Calu3 (cell line): Measurements from ENCODE around the gene SLC5A6. TPM values are rescaled to one million over a fixed set of nuclear protein-coding genes. Genes with fewer than 3 reads are reported as not detected.
A peak's percentile ranks its signal among the peaks of the same experiment; 100 is the strongest.
"Not testable (repeated sequence)": the region's sequence is repeated elsewhere in the genome, so short reads cannot be mapped to it uniquely, and the experiment has no call there.

Experiments used
- BruUV-seq: library from RNA; stranded (reverse); fragments of 400-500 nt; replicated peaks from 2 replicates; lab custom pipeline; 2021; lab: Mats Ljungman, UMichigan
- CTCF ChIA-PET: fragments of 300-600 bp; sonication (Branson Sonifier 250); formaldehyde crosslinking; loops from one replicate; lab custom pipeline; 2022; ENCODE audit warnings: antibody characterized with exemption; lab: Charles Lee
- DNase-seq: peaks from one replicate; pipeline ENCODE4 v3.0.0; 2022
- H3K27ac Mint-ChIP-seq: one replicate; pipeline ENCODE4 v1.8.0; 2022; ENCODE audit warnings: mixed read lengths; ENCODE audit not compliant: unreplicated experiment
- H3K27me3 Mint-ChIP-seq: one replicate; pipeline ENCODE4 v1.8.0; 2022; ENCODE audit warnings: mixed read lengths; ENCODE audit not compliant: unreplicated experiment
- H3K36me3 Mint-ChIP-seq: one replicate; pipeline ENCODE4 v1.8.0; 2022; ENCODE audit warnings: mild to moderate bottlenecking, moderate library complexity, mixed read lengths; ENCODE audit not compliant: insufficient read depth, unreplicated experiment
- H3K4me1 Mint-ChIP-seq: one replicate; pipeline ENCODE4 v1.8.0; 2022; ENCODE audit warnings: mild to moderate bottlenecking, low read depth, mixed read lengths; ENCODE audit not compliant: unreplicated experiment
- H3K4me3 Mint-ChIP-seq: one replicate; pipeline ENCODE4 v1.8.0; 2022; ENCODE audit warnings: mild to moderate bottlenecking, low read depth, moderate library complexity, mixed read lengths; ENCODE audit not compliant: unreplicated experiment
- H3K9me3 Mint-ChIP-seq: one replicate; pipeline ENCODE4 v1.8.0; 2022; ENCODE audit warnings: low read depth, mixed read lengths; ENCODE audit not compliant: unreplicated experiment
- CTCF ChIP-seq: fragments of 200-600 bp; IDR thresholded peaks from one replicate; pipeline ENCODE4 v1.8.0; 2022; ENCODE audit warnings: antibody characterized with exemption; ENCODE audit not compliant: unreplicated experiment
- intact Hi-C: fragments of 100-400 bp; cut with micrococcal nuclease; formaldehyde crosslinking; loops from one replicate; pipeline ENCODE4 v1.10.0; 2022; ENCODE audit not compliant: unreplicated experiment
- total RNA-seq: library from RNA; stranded (reverse); gene quantifications from 2 replicates; pipeline ENCODE4 v1.2.3, GENCODE V29; 2022

SLC5A6 gene
- total RNA-seq, 1 experiment from 2014 or later = 39.6 TPM

DNA sequence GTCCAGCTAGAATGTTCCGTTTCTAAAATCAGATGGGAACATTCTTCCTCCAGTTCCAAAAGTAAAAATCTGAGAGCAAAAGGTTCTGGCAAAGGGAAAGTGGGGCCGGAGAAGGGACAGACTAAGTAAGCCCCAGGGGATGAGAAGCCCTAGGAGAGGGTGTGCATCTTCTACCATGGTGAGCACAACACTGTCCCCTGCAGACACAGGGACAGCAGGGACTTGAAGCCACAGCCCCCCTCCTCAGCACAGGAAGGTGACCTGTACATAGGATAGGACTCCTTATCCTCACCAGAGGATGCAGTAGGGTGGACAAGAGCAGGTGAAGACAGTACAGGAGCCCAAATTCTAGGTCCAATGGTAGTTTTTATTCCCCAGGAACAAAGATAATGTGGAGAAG, 12.8 kb downstream of the SLC5A6 start:
- H3K27me3 Mint-ChIP-seq = no peaks in the 10 kb centered on the region
- BruUV-seq = no TSS peak
- intact Hi-C loops = no loop called here
- peaks cover 8% of the 10 kb centered on the region for H3K4me1 Mint-ChIP-seq
- H3K27ac Mint-ChIP-seq = no peak overlapping the region
- CTCF ChIA-PET = no interaction called here
- no peaks in the 10 kb centered on the region for H3K9me3 Mint-ChIP-seq
- no peak for TF ChIP-seq CTCF
- no peak for DNase-seq
- no peak overlapping the region for H3K4me3 Mint-ChIP-seq
- H3K36me3 Mint-ChIP-seq = peaks cover 9% of the 10 kb centered on the region

DNA sequence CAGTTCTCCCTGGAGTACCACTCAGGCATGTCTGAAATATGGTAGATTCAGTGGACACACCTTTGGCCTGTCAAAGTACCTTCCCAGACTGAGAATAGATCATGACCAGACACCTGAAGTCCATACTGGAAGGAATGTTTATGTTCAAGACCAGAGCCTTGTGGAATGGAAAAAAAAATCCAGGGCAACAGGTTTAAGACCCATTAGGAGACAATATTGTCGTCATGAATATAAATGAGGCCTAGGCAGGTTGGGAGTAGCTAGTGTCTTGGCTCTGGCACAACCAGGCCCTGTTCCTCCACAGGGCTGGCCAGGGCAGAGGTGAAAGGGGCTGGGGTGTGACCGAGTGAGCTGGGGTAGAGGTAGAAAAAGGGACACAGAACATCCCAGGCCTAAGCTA, 13.4 kb downstream of the SLC5A6 start:
- Mint-ChIP-seq H3K4me1 (peaks cover 8% of the 10 kb centered on the region), H3K4me3 (no peak overlapping the region), H3K36me3 (peaks cover 9% of the 10 kb centered on the region), H3K27me3 (no peaks in the 10 kb centered on the region), H3K27ac (no peak overlapping the region), H3K9me3 (no peaks in the 10 kb centered on the region)
- DNase-seq = no peak
- TF ChIP-seq CTCF = no peak
- CTCF ChIA-PET = no interaction called here
- intact Hi-C loops = no loop called here
- BruUV-seq = no TSS peak

DNA sequence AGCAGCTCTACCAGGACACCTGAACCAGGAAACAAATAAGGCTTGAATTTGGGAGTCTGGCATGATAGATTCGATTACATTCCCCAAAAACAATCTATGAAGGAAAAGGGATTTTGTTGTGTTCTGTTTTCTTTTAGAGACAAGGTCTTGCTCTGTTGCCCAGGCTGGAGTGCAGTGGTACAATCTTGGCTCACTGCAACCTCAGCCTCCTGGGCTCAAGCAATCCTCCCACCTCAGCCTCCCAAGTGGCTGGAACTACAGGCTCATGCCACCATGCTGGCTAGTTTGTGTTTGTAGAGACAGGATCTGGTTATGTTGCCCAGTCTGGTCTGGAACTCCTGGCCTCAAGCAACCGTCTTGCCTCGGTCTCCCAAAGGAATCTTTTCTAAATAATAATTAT, 14.0 kb downstream of the SLC5A6 start:
- intact Hi-C loops, H3K4me3 Mint-ChIP-seq, H3K9me3 Mint-ChIP-seq, DNase-seq, H3K4me1 Mint-ChIP-seq, H3K27ac Mint-ChIP-seq, H3K27me3 Mint-ChIP-seq, CTCF ChIA-PET, H3K36me3 Mint-ChIP-seq: not testable (repeated sequence)
- BruUV-seq = TSS peak; percentile 36

DNA sequence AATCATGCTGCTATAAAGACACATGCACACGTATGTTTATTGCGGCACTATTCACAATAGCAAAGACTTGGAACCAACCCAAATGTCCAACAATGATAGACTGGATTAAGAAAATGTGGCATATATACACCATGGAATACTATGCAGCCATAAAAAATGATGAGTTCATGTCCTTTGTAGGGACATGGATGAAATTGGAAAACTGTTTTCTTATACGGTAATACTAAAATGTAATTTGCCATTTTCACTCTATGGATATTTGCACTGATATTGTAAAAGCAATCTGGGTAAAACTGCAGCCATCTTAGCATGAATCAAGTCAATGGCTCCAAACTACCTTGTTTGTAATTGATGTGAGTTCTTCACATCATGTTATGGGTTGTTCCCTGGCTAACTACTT, 16.3 kb downstream of the SLC5A6 start:
- intact Hi-C loops, BruUV-seq, H3K9me3 Mint-ChIP-seq, H3K27ac Mint-ChIP-seq, DNase-seq, CTCF ChIA-PET, H3K27me3 Mint-ChIP-seq, H3K4me3 Mint-ChIP-seq, H3K4me1 Mint-ChIP-seq, H3K36me3 Mint-ChIP-seq: not testable (repeated sequence)

- Mint-ChIP-seq H3K4me1 (peaks cover 8% of the 10 kb centered on the region), H3K27ac (no peak overlapping the region), H3K4me3 (no peak overlapping the region), H3K27me3 (no peaks in the 10 kb centered on the region), H3K9me3 (no peaks in the 10 kb centered on the region), H3K36me3 (peaks cover 9% of the 10 kb centered on the region)
- no peak for DNase-seq
- TF ChIP-seq CTCF = no peak
- CTCF ChIA-PET = interaction anchor here (0.8 to 1.1 kb wide), 2 partner anchors 43 to 71 kb away, joined by 3 to 4 read pairs; partner anchors contain the start of gene ABHD1
- intact Hi-C loops = no loop called here
- BruUV-seq = no TSS peak
Measured at GRCh38 chr2:27194538-27195354, 17.3 kb downstream of the SLC5A6 start.
